ENCODE measurements around the gene ALDH4A1. TPM values are rescaled to one million over a fixed set of nuclear protein-coding genes. Genes with fewer than 3 reads are reported as not detected.

ALDH4A1 gene
- total and polyA plus RNA-seq, 7 donors: 19.5 to 81.1 (median 31.9) TPM

DNA sequence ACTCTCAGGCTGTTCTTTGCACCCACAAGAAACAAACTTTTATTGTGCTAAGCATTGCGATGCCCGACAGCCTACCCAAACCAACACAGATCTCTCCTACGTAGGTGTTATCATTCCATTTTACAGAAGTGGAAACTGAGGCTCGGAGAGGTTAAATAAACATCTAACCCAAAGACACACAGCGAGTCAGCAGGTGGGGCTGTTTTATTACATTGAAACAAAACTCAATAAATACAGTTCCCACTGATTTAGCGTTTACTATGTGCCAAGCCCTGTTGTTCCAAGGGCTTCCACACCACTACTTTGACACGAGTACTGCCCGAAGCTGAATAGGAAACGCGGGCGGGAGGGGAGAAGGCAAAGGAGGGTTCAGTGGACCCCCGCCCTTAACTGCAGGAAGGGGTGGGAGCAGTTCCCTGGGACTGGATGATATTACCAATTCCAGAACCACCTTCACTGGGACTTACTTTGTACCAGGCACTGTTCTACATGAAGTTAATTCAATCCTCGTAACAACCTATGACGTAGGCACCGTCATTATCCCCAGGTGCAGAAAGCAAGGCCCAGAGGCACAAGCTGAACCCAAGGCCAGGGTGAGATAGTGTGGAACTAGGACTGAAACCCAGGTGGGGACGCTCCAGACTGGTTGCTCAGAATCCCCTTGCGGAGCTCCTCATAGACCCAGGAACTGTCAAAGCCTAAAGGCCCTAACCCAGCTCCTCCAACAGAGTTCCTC is 19.3 kb upstream of the ALDH4A1 start:
- ATAC-seq (peak in 1 of 4 donors; percentile 7), DNase-seq (no peak)
- peak overlapping the region; percentile 17 for H3K4me3 ChIP-seq
- WGBS, 3 donors: 59 to 69% (median 62%) methylated on average over 17 of the region's 17 CpGs
- intact Hi-C loops (cut with DNase I): loop anchor here in 1 of 2 donors (5.0 kb wide), 1 partner anchor 36 kb away; the partner anchor contains the start of gene IFFO2
- H3K27ac ChIP-seq: peak overlapping the region; percentile 86
- H3K36me3 ChIP-seq (ENCODE audit: insufficient read depth in 1 of 2, low read depth in 1 of 2): peaks cover 0 to 6% of the 10 kb centered on the region in 2 donors
- TF ChIP-seq CTCF (IDR thresholded peaks at IDR 0.05): no peak
- H3K27me3 ChIP-seq (ENCODE audit: insufficient read depth in 3 of 3, low read length in 2 of 3): no peaks in the 10 kb centered on the region
- no peaks in the 10 kb centered on the region for H3K9me3 ChIP-seq
- H3K4me1 ChIP-seq: peaks cover 30% of the 10 kb centered on the region

DNA sequence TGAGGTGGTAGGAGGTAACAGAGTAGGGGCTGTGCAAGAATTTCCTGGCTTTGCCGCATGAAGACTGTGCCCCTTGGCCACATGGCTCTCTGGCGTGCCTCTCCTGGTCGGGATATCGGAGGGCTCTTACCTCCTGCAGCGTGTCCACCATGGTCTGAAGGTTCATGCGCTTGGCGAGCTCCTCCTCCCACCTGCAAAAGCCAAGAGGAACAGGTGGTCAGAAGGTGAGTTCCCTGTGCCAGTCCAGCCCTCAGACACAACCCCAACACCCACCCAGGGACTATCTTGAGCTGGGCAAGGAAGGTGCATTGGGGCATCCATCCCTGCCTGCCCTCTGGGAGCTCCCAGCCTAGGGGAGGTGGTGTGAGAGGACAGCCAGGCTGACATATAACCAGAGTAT is 18.6 kb upstream of the ALDH4A1 start:
- DNase-seq (no peak), ATAC-seq (no peak)
- peaks cover 30% of the 10 kb centered on the region for H3K4me1 ChIP-seq
- H3K27me3 ChIP-seq (ENCODE audit: insufficient read depth in 3 of 3, low read length in 2 of 3): no peaks in the 10 kb centered on the region
- H3K27ac ChIP-seq: no peak overlapping the region
- H3K36me3 ChIP-seq (ENCODE audit: insufficient read depth in 1 of 2, low read depth in 1 of 2): peaks cover 0 to 14% of the 10 kb centered on the region in 2 donors
- TF ChIP-seq CTCF (IDR thresholded peaks at IDR 0.05): no peak
- WGBS, 3 donors: 90 to 97% (median 92%) methylated on average over 7 of the region's 7 CpGs
- H3K9me3 ChIP-seq: no peaks in the 10 kb centered on the region
- no peak overlapping the region for H3K4me3 ChIP-seq
- intact Hi-C loops (cut with DNase I): loop anchor here in 1 of 2 donors (5.0 kb wide), 1 partner anchor 36 kb away; the partner anchor contains the start of gene IFFO2

- Histone ChIP-seq H3K27me3 (ENCODE audit: insufficient read depth in 3 of 3, low read length in 2 of 3) (no peaks in the 10 kb centered on the region), H3K4me3 (no peak overlapping the region), H3K27ac (no peak overlapping the region), H3K9me3 (no peaks in the 10 kb centered on the region), H3K4me1 (peaks cover 30% of the 10 kb centered on the region), H3K36me3 (ENCODE audit: insufficient read depth in 1 of 2, low read depth in 1 of 2) (peaks cover 0 to 17% of the 10 kb centered on the region in 2 donors)
- 88 to 97% (median 90%) methylated on average over 12 of the region's 12 CpGs for WGBS, 3 donors
- DNase-seq: no peak
- no peak for TF ChIP-seq CTCF (IDR thresholded peaks at IDR 0.05)
- intact Hi-C loops (cut with DNase I): loop anchor here in 1 of 2 donors (5.0 kb wide), 1 partner anchor 37 kb away; the partner anchor contains the start of gene IFFO2
- ATAC-seq: no peak
Observed at GRCh38 chr1:18919956-18920355, 17.6 kb upstream of the ALDH4A1 start.

DNA sequence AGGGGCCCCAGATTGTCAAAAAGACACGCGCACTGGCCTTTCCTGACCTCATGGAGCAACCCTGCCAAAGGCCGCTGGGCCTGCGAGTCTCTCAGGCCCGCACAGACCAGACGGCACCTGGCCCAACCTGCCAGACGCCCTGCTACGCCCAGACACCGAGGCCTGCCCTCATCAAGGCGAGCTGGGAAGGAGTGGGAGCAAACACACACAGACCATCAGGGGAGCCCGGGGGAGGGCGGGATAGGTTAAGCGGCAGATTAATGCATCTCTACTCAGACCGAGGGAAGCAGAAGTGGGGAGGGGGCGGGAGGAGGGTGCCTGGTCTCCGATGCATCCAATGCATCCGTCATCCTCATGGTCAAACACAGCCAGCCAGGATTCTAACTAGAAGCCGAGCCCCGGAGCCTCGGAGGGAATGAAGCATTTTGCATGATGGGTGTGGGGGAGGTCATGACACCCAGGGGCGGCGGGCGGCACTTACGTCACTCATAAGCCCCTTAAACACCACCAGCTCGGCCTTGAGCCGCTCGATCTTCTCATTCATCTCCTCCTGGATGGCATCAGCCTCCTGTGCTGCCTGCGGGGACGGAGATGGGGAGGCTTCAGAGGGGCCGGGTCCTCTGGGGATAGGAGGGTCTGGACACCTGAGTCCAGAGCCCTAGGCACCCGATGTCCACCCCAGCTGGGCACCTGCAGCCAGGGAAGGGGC is 17.0 kb upstream of the ALDH4A1 start:
- no peak for ATAC-seq
- DNase-seq: no peak
- no peak for TF ChIP-seq CTCF (IDR thresholded peaks at IDR 0.05)
- Histone ChIP-seq H3K4me1 (peaks cover 29% of the 10 kb centered on the region), H3K9me3 (no peaks in the 10 kb centered on the region), H3K36me3 (ENCODE audit: insufficient read depth in 1 of 2, low read depth in 1 of 2) (peaks cover 0 to 17% of the 10 kb centered on the region in 2 donors), H3K27me3 (ENCODE audit: insufficient read depth in 3 of 3, low read length in 2 of 3) (no peaks in the 10 kb centered on the region), H3K4me3 (no peak overlapping the region), H3K27ac (no peak overlapping the region)
- intact Hi-C loops (cut with DNase I): no loop called here
- WGBS, 3 donors: 91 to 94% (median 93%) methylated on average over 31 of the region's 31 CpGs
